HAP-1 (cell line): ENCODE results near the gene NDUFS6.

Source experiments
- DNase-seq, 2 experiments: peaks; one replicate each; pipeline ENCODE4 v3.0.0-alpha.2; 2016 to 2020; ENCODE audit warnings: low spot score in 2 of 2
- H3K27me3 ChIP-seq: fragments of 250-450 bp; sonication (Bioruptor Pico); 2 replicates; pipeline ENCODE4 v1.5.1; 2020; ENCODE audit warnings: low read depth, mild to moderate bottlenecking, moderate library complexity
- H3K36me3 ChIP-seq: fragments of 250-450 bp; sonication (Bioruptor Pico); replicated peaks from 2 replicates; pipeline ENCODE4 v1.5.1; 2020; ENCODE audit warnings: mild to moderate bottlenecking
- H3K4me1 ChIP-seq: fragments of 250-450 bp; sonication (Bioruptor Pico); 2 replicates; pipeline ENCODE4 v1.5.1; 2020; ENCODE audit warnings: mild to moderate bottlenecking
- H3K4me3 ChIP-seq: fragments of 250-450 bp; sonication (Bioruptor Pico); 2 replicates; pipeline ENCODE4 v1.5.1; 2020; ENCODE audit warnings: mild to moderate bottlenecking, moderate library complexity
- H3K9me3 ChIP-seq: fragments of 250-450 bp; sonication (Bioruptor Pico); 2 replicates; pipeline ENCODE4 v1.5.1; 2020; ENCODE audit warnings: mild to moderate bottlenecking, moderate library complexity
- in situ Hi-C: fragments of 300-500 bp; cut with MboI; formaldehyde crosslinking; loops from 3 replicates; pipeline ENCODE4 v1.14.3; 2020; ENCODE audit warnings: low sequenced_read_pairs, inconsistent platforms, mixed read lengths

NDUFS6 gene

DNA sequence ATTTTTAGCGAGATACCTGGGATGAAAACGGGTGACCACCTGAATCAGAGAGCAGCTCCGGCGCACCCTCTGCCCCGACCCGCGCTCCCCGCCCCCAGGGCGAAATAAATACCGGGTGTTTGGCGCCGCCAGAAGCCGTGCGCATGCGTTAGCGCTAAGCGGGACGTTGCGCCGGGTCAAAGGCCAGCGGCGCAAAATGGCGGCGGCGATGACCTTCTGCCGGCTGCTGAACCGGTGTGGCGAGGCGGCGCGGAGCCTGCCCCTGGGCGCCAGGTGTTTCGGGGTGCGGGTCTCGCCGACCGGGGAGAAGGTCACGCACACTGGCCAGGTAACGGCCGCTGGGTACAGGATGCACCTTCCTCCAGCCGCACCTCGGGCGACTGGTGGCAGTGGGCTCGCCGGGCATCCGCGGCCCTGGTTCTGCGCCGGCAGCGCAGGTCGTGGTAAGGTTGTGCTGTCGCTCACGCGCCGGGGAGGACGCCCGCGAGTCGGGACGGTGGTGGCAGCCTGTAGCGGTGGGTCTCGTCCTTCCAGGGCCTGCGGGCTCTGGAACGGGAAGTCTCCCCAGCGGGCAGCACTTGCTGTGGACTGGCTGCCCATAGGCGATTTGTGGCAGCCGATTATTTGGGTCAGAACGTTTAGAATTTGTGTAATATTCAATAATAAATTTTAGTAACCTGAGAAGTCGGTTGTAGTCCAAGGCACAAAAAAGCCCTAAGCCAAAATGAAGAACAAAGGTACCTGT is at the start of gene NDUFS6:
TSS of gene NDUFS6 (plus strand) at position 186 of the 745 bp plus-strand sequence. CDS start at position 197, 11 bp downstream.
- Histone ChIP-seq H3K9me3 (no peaks in the 10 kb centered on the region), H3K27me3 (no peaks in the 10 kb centered on the region), H3K4me1 (0 out of 2 replicates have a peak, but pooled peaks cover 7% of the 10 kb centered on the region), H3K4me3 (peak within 1 kb of the TSS; percentile 95), H3K36me3 (peaks cover 65% of the 10 kb centered on the region)
- DNase-seq = peak; percentile 63 to 74
- in situ Hi-C loops = no loop called here

- Histone ChIP-seq H3K4me3 (no peak overlapping the region), H3K27me3 (no peaks in the 10 kb centered on the region), H3K36me3 (no peaks in the 10 kb centered on the region), H3K4me1 (no peaks in the 10 kb centered on the region), H3K9me3 (no peaks in the 10 kb centered on the region)
- DNase-seq = no peak
- in situ Hi-C loops = no loop called here
These were observed 49.1 kb upstream of the NDUFS6 start for GRCh38 chr5:1751864-1752822.

DNA sequence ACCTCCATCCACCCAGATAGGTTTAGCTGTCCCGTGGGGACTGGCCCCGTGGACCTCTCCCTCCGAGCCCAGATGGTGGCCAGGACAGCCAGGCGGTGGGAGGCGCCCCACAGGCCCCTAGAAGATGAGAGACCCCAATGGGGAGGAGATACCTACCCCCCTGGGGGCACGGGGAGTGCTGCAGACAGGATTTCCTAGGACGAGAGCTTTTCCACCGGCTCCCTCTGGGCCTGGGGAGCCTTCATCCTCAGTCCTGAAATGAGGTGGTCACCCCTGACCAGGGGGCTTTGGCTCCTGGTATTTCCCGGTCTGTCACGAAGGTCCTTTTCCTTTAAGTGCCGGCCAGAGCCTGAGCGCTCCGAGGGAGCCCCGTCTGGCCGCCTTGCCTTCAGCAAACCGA is 48.3 kb upstream of the NDUFS6 start:
- Histone ChIP-seq H3K9me3 (no peaks in the 10 kb centered on the region), H3K36me3 (no peaks in the 10 kb centered on the region), H3K27me3 (no peaks in the 10 kb centered on the region), H3K4me3 (no peak overlapping the region), H3K4me1 (no peaks in the 10 kb centered on the region)
- no peak for DNase-seq
- in situ Hi-C loops = no loop called here

DNA sequence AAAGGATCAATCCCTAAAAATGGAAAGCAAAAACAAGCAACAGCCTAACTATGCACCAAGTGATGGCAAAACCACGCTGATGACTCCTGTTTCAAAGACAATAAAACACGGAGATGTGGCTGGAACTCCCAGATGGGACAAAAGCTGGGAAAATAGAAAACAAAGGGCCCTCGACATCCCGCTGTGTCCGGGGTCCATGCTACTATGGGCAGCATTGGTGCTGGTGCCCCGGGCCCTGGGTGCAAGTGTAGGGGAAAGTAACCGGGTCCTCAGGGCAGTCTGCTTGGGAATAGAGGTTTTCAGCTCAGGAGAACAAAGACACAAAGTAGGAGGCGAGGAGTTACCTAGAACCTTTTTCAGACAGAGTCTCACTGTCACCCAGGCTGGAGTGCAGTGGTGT is 47.7 kb upstream of the NDUFS6 start:
- Histone ChIP-seq H3K4me3 (no peak overlapping the region), H3K9me3 (no peaks in the 10 kb centered on the region), H3K4me1 (no peaks in the 10 kb centered on the region), H3K36me3 (no peaks in the 10 kb centered on the region), H3K27me3 (no peaks in the 10 kb centered on the region)
- in situ Hi-C loops = no loop called here
- no peak for DNase-seq

DNA sequence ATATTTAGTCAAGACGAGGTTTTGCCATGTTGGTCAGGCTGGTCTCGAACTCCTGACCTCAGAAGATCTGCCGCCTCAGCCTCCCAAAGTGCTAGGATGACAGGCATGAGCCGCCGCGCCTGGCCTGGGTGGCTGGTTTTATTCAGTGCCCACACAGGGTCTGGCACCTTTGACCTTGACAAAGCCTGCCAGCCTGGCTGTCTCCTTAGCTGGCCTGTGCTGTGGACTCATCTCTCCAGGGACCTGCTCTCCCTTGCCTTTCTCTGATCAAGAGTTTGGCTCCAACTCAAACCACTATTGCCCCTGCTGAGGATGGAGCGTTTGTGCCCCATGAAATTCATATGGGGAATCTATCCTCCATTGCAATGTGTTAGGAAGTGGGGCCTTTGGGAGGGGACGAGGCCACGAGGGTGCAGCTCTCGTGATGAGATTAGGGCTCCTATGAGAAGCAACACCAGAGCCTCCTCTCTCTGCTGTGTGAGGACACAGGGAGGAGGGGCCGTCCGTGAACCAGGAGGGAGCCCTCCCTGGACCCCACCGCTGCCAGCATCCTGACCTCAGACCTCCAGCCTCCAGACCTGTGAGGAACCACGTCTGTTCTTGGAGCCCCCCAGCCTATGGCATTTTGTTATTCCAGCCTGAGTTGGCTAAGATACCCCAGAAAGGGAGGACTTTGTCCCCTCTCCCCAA is 46.5 kb upstream of the NDUFS6 start:
- Histone ChIP-seq H3K9me3 (no peaks in the 10 kb centered on the region), H3K4me3 (no peak overlapping the region), H3K36me3 (no peaks in the 10 kb centered on the region), H3K27me3 (no peaks in the 10 kb centered on the region), H3K4me1 (no peaks in the 10 kb centered on the region)
- DNase-seq = no peak
- in situ Hi-C loops = no loop called here

- in situ Hi-C loops = no loop called here
- no peaks in the 10 kb centered on the region for H3K27me3 ChIP-seq
These were observed 45.8 kb upstream of the NDUFS6 start for GRCh38 chr5:1755321-1755949.

DNA sequence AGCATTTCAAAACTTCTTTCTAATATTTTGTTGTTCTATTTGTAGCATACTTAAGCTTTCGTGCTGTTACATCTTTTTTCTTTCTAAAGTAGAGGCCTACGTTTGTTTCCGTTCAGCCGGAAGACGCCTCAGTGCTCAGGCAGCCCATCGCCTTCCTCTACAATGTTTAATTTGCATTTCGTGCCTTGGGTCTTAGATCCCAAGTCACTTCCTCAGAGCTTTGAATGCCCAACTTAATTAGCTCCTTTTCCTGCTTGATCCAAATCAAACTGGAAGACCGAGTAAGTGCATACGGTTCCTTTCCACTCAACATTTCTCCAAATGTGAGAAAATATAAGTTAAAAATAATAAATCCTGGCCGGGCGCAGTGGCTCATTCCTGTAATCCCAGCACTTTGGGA is 44.7 kb upstream of the NDUFS6 start:
- no peak for DNase-seq
- Histone ChIP-seq H3K9me3 (no peaks in the 10 kb centered on the region), H3K36me3 (no peaks in the 10 kb centered on the region), H3K27me3 (no peaks in the 10 kb centered on the region), H3K4me3 (no peak overlapping the region), H3K4me1 (no peaks in the 10 kb centered on the region)
- in situ Hi-C loops = no loop called here

More at GRCh38 chr5:1755321-1755949, 45.8 kb upstream of the NDUFS6 start:
- Histone ChIP-seq H3K4me3 (no peak overlapping the region), H3K36me3 (no peaks in the 10 kb centered on the region), H3K9me3 (no peaks in the 10 kb centered on the region), H3K4me1 (no peaks in the 10 kb centered on the region)
- no peak for DNase-seq

- in situ Hi-C loops = no loop called here
- no peaks in the 10 kb centered on the region for H3K27me3 ChIP-seq
- DNase-seq = no peak
These were observed 43.7 kb upstream of the NDUFS6 start for GRCh38 chr5:1757511-1757910.

GRCh38 chr5:1758574-1758973 is 42.6 kb upstream of the NDUFS6 start:
- no peaks in the 10 kb centered on the region for H3K27me3 ChIP-seq

More at GRCh38 chr5:1757511-1757910, 43.7 kb upstream of the NDUFS6 start:
- Histone ChIP-seq H3K4me1 (no peaks in the 10 kb centered on the region), H3K36me3 (no peaks in the 10 kb centered on the region), H3K9me3 (no peaks in the 10 kb centered on the region), H3K4me3 (no peak overlapping the region)

DNA sequence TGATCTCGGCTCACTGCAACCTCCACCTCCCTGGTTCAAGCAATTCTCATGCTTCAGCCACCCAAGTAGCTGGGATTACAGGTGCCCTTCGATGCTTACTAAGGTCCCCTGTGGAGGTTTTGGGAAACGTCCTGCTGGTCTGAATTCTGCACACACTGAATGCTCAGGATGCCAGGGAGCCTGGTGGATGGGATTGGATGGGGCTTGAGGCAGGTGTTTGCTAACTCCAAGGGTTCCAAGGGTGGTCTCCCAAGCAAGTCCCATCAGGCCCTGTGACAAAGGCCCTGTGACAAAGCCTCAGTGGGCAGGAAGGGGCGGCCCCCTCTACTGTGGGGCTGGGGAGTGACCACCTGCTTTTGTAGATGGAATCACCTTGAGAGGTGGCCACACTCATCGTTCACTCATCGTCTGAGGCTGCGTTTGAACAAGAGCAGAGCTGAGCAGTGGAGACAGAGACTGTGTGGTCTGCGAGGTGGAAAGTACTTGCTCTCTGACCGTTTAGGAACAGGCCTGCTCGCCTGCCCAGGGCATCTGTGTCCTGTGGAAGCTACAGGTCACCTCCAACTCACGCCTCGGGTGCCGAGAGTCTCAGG is 41.7 kb upstream of the NDUFS6 start:
- H3K27me3 ChIP-seq = no peaks in the 10 kb centered on the region
- no peaks in the 10 kb centered on the region for H3K36me3 ChIP-seq
- DNase-seq = no peak
- in situ Hi-C loops = no loop called here
- no peaks in the 10 kb centered on the region for H3K9me3 ChIP-seq
- no peak overlapping the region for H3K4me3 ChIP-seq
- no peaks in the 10 kb centered on the region for H3K4me1 ChIP-seq

More at GRCh38 chr5:1758574-1758973, 42.6 kb upstream of the NDUFS6 start:
- Histone ChIP-seq H3K36me3 (no peaks in the 10 kb centered on the region), H3K9me3 (no peaks in the 10 kb centered on the region), H3K4me3 (no peak overlapping the region), H3K4me1 (no peaks in the 10 kb centered on the region)
- no peak for DNase-seq
- in situ Hi-C loops = no loop called here

DNA sequence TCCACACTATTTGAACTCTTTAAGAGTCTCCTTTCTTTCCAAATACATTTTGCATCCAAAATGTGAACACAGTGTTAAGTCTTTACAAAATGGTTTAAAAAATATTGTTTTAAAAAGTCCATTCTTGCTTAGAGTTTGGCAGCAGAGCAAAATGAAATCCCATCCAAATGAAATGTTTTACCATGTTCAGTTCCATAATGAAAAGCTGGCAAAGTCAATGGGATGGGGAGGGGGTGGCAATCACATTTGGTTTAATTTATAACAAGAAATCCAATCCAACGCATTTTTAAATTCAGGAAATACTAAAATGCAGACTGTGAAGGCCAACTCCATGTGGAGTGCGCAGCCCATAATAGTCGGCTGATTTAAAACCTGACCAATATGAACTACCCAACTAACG is 41.0 kb upstream of the NDUFS6 start:
- Histone ChIP-seq H3K4me3 (no peak overlapping the region), H3K36me3 (no peaks in the 10 kb centered on the region), H3K9me3 (no peaks in the 10 kb centered on the region), H3K27me3 (no peaks in the 10 kb centered on the region), H3K4me1 (no peaks in the 10 kb centered on the region)
- in situ Hi-C loops = no loop called here
- DNase-seq = no peak

DNA sequence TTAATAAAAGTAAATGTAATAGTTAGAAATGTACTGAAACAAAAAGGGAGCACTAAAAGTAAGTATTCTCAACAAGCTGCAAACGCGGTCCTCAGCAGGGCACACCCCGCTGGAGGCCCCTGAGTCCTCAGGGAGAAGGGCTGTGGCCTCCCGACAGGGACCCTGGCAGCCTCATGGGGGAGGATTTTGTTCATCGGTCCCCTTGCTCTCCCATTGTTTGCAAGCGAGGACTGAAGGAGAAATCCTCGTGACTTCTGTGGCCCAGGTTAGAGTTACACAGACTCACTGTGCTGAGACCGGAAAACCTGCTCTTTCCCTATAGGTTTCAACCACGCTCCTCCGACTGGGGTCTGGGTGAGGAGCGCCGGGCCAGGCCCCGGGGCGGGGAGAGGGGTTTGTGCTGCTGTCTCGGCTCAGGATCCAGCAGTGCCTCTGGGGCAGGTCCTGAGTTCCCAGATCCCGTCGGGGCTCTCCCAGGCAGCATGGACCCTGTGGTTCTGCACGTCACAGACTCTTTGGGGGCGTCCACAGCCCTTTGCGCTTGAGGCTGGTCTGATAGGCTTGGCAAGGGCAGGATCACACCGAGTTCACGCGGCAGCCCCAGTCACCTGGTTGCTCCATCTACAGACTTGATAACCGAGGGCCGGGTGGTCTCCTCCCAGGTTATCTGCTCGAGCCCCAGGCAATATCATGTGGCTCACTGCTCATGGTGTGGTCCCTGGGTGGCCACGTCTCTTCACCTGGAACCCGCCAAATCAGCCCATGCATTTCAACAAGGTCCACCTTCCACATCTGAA is 40.4 kb upstream of the NDUFS6 start:
- in situ Hi-C loops = no loop called here
- DNase-seq = no peak
- Histone ChIP-seq H3K4me3 (no peak overlapping the region), H3K27me3 (no peaks in the 10 kb centered on the region), H3K4me1 (no peaks in the 10 kb centered on the region), H3K9me3 (no peaks in the 10 kb centered on the region), H3K36me3 (no peaks in the 10 kb centered on the region)
